Kidney epithelial cell (primary cell): ENCODE data around the gene TSPAN5. TPM values are rescaled to one million over a fixed set of nuclear protein-coding genes. Genes with fewer than 3 reads are reported as not detected.

Experiments used
- DNase-seq: peaks from one replicate; pipeline ENCODE4 v3.0.0-alpha.2; 2010; ENCODE audit warnings: low read depth
- H3K27me3 ChIP-seq: 2 replicates; pipeline ENCODE4 v1.6.0; 2011; ENCODE audit warnings: low read length; ENCODE audit not compliant: control insufficient read depth, insufficient read depth
- H3K36me3 ChIP-seq: 2 replicates; pipeline ENCODE4 v1.5.1; 2011; ENCODE audit warnings: low read length; ENCODE audit not compliant: control insufficient read depth, insufficient read depth
- H3K4me3 ChIP-seq: 2 replicates; pipeline ENCODE4 v1.5.1; 2011; ENCODE audit warnings: low read depth, mild to moderate bottlenecking, control low read depth, low read length
- total RNA-seq: library from RNA; depleted of rRNA; stranded (reverse); fragments of >200 nt; gene quantifications from 2 replicates; pipeline ENCODE4 v1.2.3, GENCODE V29; 2015
- TF ChIP-seq, protein P1 (sequence below): IDR thresholded peaks from 2 replicates; pipeline ENCODE4 v1.5.1; 2011; ENCODE audit warnings: mild to moderate bottlenecking, moderate library complexity, low read length, control low read depth, inconsistent platforms; ENCODE audit not compliant: insufficient read depth, poor library complexity, severe bottlenecking

The TSPAN5 gene
- total RNA-seq, 1 donor from 2014 or later: 20.5 TPM

DNA sequence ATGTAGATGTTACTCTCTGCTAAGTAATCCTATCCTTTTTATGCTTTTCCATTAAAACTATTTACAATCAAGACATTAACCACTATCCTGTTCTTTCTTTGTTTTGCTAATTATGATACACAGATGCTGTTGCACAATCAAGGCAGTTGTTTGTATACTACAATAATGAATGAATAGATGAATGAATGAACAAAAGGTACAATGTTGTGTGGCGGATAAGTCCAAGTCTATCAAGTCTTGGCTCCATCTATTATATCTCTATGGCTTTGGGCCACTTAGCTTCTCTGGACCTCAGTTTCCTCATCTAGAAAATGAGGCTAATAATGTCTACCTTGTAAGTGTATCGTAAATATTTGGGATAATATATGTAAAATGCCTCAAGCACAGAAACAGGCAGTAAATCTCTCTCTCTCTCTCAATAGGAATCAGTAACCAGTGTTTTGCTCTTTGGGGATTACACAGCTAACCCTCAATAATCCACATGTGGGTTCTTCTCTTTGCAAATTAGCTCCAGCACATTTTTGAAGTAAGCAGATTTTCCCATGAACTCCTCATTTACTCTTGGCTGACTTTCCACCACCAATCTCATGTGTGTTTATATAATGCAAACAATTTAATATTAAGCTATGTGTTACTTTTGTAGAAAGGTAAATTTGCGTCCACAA, 27.8 kb upstream of the TSPAN5 start:
- no peak for DNase-seq
- Histone ChIP-seq H3K36me3 (no peaks in the 10 kb centered on the region), H3K27me3 (no peaks in the 10 kb centered on the region), H3K4me3 (no peak overlapping the region)
- TF ChIP-seq, protein P1, sequence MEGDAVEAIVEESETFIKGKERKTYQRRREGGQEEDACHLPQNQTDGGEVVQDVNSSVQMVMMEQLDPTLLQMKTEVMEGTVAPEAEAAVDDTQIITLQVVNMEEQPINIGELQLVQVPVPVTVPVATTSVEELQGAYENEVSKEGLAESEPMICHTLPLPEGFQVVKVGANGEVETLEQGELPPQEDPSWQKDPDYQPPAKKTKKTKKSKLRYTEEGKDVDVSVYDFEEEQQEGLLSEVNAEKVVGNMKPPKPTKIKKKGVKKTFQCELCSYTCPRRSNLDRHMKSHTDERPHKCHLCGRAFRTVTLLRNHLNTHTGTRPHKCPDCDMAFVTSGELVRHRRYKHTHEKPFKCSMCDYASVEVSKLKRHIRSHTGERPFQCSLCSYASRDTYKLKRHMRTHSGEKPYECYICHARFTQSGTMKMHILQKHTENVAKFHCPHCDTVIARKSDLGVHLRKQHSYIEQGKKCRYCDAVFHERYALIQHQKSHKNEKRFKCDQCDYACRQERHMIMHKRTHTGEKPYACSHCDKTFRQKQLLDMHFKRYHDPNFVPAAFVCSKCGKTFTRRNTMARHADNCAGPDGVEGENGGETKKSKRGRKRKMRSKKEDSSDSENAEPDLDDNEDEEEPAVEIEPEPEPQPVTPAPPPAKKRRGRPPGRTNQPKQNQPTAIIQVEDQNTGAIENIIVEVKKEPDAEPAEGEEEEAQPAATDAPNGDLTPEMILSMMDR: no peak

DNA sequence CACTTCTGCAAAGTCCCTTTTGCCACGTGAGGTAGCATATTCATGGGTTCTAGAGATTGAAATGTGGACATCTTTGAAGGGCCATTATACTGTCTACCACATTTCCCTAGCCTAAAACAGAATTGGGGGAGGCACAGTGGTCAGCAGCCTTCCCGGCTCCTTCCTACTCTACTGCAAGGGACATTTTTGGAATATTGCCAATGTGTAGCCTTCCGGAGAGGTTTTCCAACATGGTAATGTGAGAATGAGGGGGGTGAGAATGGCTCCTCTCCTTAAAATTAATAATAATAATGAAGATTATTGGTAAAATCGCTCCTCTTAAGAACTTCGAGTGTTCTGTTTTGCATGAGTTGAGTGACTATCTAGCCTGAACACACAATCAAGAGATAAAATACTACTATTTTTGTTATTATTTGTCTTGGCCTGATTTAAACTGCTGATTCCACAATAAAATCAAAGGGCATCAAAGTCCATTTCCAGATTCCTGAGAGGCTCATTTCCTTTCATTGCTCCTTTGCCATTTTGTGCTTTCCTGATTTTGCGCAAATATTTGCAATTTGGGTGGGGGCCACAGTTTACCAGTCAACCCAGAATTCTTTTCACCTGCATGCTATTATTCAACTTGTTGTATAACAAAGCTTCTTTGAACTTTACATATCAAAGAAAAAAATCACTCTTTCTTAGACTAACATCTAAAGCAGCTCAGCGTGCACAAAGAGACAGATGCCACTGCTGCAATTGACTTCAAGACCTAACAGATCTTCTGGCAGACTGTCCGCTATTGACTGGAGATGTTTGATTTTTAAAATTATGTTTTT, 27.0 kb upstream of the TSPAN5 start:
- no peak for DNase-seq
- Histone ChIP-seq H3K4me3 (no peak overlapping the region), H3K36me3 (no peaks in the 10 kb centered on the region), H3K27me3 (no peaks in the 10 kb centered on the region)
- TF ChIP-seq, protein P1: no peak

- Histone ChIP-seq H3K27me3 (no peaks in the 10 kb centered on the region), H3K36me3 (no peaks in the 10 kb centered on the region), H3K4me3 (no peak overlapping the region)
- TF ChIP-seq, protein P1: no peak
- DNase-seq: no peak
Observed at GRCh38 chr4:98682719-98683118, 24.3 kb upstream of the TSPAN5 start.

DNA sequence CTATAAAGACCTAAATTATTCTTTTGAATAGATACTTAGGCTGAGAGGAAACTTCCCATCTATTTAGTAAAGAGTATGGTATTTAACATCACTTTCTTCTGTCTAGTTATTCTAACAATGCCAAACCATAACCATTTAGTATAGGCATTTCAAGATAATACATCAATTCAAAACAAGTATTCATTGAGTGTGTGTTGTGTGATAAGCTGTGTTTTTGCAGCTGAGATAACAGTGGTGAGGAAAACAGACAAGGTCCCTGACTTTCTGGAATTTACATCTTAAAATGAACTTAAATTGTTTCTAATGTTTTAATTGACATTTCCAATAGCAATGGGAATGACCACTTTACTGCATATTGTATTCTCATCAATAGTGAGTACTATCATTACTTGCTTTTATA, 22.4 kb upstream of the TSPAN5 start:
- Histone ChIP-seq H3K36me3 (no peaks in the 10 kb centered on the region), H3K27me3 (no peaks in the 10 kb centered on the region), H3K4me3 (no peak overlapping the region)
- TF ChIP-seq, protein P1: no peak
- no peak for DNase-seq

- TF ChIP-seq, protein P1: no peak
- no peak for DNase-seq
- no peaks in the 10 kb centered on the region for H3K27me3 ChIP-seq
Observed at GRCh38 chr4:98679738-98680137, 21.3 kb upstream of the TSPAN5 start.

More at GRCh38 chr4:98679738-98680137, 21.3 kb upstream of the TSPAN5 start:
- H3K36me3 ChIP-seq: no peaks in the 10 kb centered on the region
- no peak overlapping the region for H3K4me3 ChIP-seq
